H1 (cell line): ENCODE measurements around the gene ARHGAP21. TPM values are rescaled to one million over a fixed set of nuclear protein-coding genes. Genes with fewer than 3 reads are reported as not detected.

Source experiments
- CTCF ChIA-PET: fragments of 300-600 bp; sonication (Branson Sonifier 250); formaldehyde crosslinking; loops from one replicate; lab custom pipeline; 2021; ENCODE audit not compliant: partially characterized antibody; lab: Charles Lee
- POLR2A ChIA-PET: fragments of 300-600 bp; sonication (Branson Sonifier 250); formaldehyde crosslinking; loops from one replicate; lab custom pipeline; 2021; ENCODE audit warnings: inconsistent platforms; ENCODE audit not compliant: partially characterized antibody; lab: Charles Lee
- DNase-seq, 2 experiments: peaks; one replicate each; pipeline versions ENCODE4 v3.0.0 to v3.0.0-alpha.2; 2010 to 2022; ENCODE audit warnings: low spot score in 2 of 2, low read depth in 1 of 2, mixed read lengths in 1 of 2
- FAIRE-seq: peaks from 2 replicates; lab custom pipeline; 2011; peaks lifted over from hg19 to GRCh38; lab: Jason Lieb, UNC
- H2AFZ ChIP-seq: 2 replicates; pipeline ENCODE4 v1.8.1; 2012; ENCODE audit warnings: low read length, inconsistent platforms
- H2AK5ac ChIP-seq: 2 replicates; pipeline ENCODE4 v1.6.1; 2013; ENCODE audit warnings: low read depth, low read length
- H2BK120ac ChIP-seq: replicated peaks from 2 replicates; pipeline ENCODE3; 2013; ENCODE audit warnings: low read depth, low read length, inconsistent platforms
- H2BK12ac ChIP-seq: 2 replicates; pipeline ENCODE4 v1.6.1; 2013; ENCODE audit warnings: low read depth, low read length
- H2BK15ac ChIP-seq: 2 replicates; pipeline ENCODE4 v1.6.1; 2013; ENCODE audit warnings: low read length
- H2BK20ac ChIP-seq: 2 replicates; pipeline ENCODE4 v1.6.1; 2013; ENCODE audit warnings: low read length
- H2BK5ac ChIP-seq: 2 replicates; pipeline ENCODE4 v1.6.1; 2013; ENCODE audit warnings: low read depth, low read length
- H3K14ac ChIP-seq: 2 replicates; pipeline ENCODE4 v1.6.1; 2013; ENCODE audit warnings: inconsistent platforms; ENCODE audit not compliant: insufficient read length
- H3K18ac ChIP-seq: 2 replicates; pipeline ENCODE4 v1.6.1; 2013; ENCODE audit warnings: low read length; ENCODE audit errors: extremely low read depth
- H3K23ac ChIP-seq: 2 replicates; pipeline ENCODE4 v1.6.1; 2013; ENCODE audit warnings: inconsistent platforms; ENCODE audit not compliant: insufficient read length
- H3K23me2 ChIP-seq: 2 replicates; pipeline ENCODE4 v1.6.1; 2013; ENCODE audit warnings: low read depth, low read length
- H3K27ac ChIP-seq: 2 replicates; pipeline ENCODE4 v1.6.1; 2011; ENCODE audit warnings: low read depth, low read length, inconsistent platforms
- H3K27me3 ChIP-seq, 4 experiments: replicated peaks in 1 of 4; 1 replicate in 1 of 4; 2 replicates in 3 of 4; pipeline versions ENCODE4 v1.6.1 to v1.8.1; 2011 to 2013; ENCODE audit warnings: low read length in 3 of 4, mild to moderate bottlenecking in 3 of 4, inconsistent platforms in 2 of 4, mixed read lengths in 2 of 4, moderate library complexity in 1 of 4; ENCODE audit not compliant: control insufficient read depth in 3 of 4, insufficient read depth in 3 of 4; ENCODE audit errors: extremely low read depth in 1 of 4
- H3K36me3 ChIP-seq, 4 experiments: 2 replicates each; pipeline versions ENCODE4 v1.6.1 to v1.8.1; 2011 to 2013; ENCODE audit warnings: mild to moderate bottlenecking in 4 of 4, low read length in 3 of 4, moderate library complexity in 2 of 4, control low read depth in 1 of 4, inconsistent platforms in 1 of 4; ENCODE audit not compliant: insufficient read depth in 4 of 4, control insufficient read depth in 2 of 4
- H3K4ac ChIP-seq: replicated peaks from 2 replicates; pipeline ENCODE3; 2013; ENCODE audit warnings: low read length, low read depth, mixed read lengths, inconsistent platforms; ENCODE audit not compliant: insufficient read length
- H3K4me1 ChIP-seq, 4 experiments: replicated peaks in 1 of 4; 1 replicate in 1 of 4; 2 replicates in 3 of 4; pipeline versions ENCODE4 v1.6.1 to v1.8.1; 2011 to 2013; ENCODE audit warnings: low read length in 3 of 4, inconsistent platforms in 2 of 4, mixed read lengths in 1 of 4; ENCODE audit not compliant: insufficient read depth in 4 of 4, control insufficient read depth in 3 of 4
- H3K4me2 ChIP-seq, 2 experiments: 2 replicates each; pipeline versions ENCODE4 v1.6.1 to v1.8.1; 2011 to 2013; ENCODE audit warnings: low read depth in 2 of 2, low read length in 2 of 2, control low read depth in 1 of 2, inconsistent platforms in 1 of 2, mild to moderate bottlenecking in 1 of 2; ENCODE audit not compliant: insufficient read depth in 1 of 2
- H3K4me3 ChIP-seq, 4 experiments: fragments of 200-600, 300-600 bp in 1 of 4; sonication (generic), shearing (Covaris generic), sonication (Bioruptor Twin) in 1 of 4; 2 replicates each; pipeline versions ENCODE4 v1.5.1 to v1.8.1; 2011 to 2016; ENCODE audit warnings: low read length in 4 of 4, low read depth in 3 of 4, control low read depth in 2 of 4, inconsistent platforms in 2 of 4, mild to moderate bottlenecking in 2 of 4, mixed read lengths in 1 of 4, moderate library complexity in 1 of 4; ENCODE audit not compliant: insufficient read depth in 2 of 4; ENCODE audit errors: extremely low read depth in 1 of 4
- H3K56ac ChIP-seq: replicated peaks from 2 replicates; pipeline ENCODE3; 2013; ENCODE audit warnings: low read depth, mild to moderate bottlenecking, mixed read lengths, low read length, inconsistent platforms; ENCODE audit not compliant: insufficient read length
- H3K79me1 ChIP-seq: 2 replicates; pipeline ENCODE4 v1.6.1; 2013; ENCODE audit warnings: low read depth, low read length, control low read depth
- H3K79me2 ChIP-seq, 2 experiments: 2 replicates each; pipeline versions ENCODE4 v1.6.1 to v1.8.1; 2012 to 2013; ENCODE audit warnings: low read length in 2 of 2, mild to moderate bottlenecking in 2 of 2, inconsistent platforms in 1 of 2; ENCODE audit not compliant: insufficient read depth in 2 of 2, control insufficient read depth in 1 of 2
- H3K9ac ChIP-seq, 4 experiments: replicated peaks in 1 of 4; 1 replicate in 1 of 4; 2 replicates in 3 of 4; pipeline versions ENCODE4 v1.6.1 to v1.8.1; 2011 to 2013; ENCODE audit warnings: low read depth in 3 of 4, low read length in 3 of 4, control low read depth in 2 of 4, mild to moderate bottlenecking in 2 of 4, moderate library complexity in 2 of 4, inconsistent platforms in 1 of 4; ENCODE audit errors: extremely low read depth in 1 of 4
- H3K9me3 ChIP-seq, 2 experiments: 2 replicates each; pipeline versions ENCODE4 v1.6.1 to v1.8.1; 2012 to 2013; ENCODE audit warnings: mild to moderate bottlenecking in 2 of 2, moderate library complexity in 2 of 2, control low read depth in 1 of 2, inconsistent platforms in 1 of 2, low read depth in 1 of 2, low read length in 1 of 2, mixed read lengths in 1 of 2; ENCODE audit not compliant: insufficient read depth in 2 of 2
- H4K20me1 ChIP-seq, 2 experiments: replicated peaks in 1 of 2; 2 replicates each; pipeline versions ENCODE3 to v1.8.1; 2011 to 2013; ENCODE audit warnings: inconsistent platforms in 2 of 2, low read length in 2 of 2, mild to moderate bottlenecking in 1 of 2; ENCODE audit not compliant: insufficient read depth in 2 of 2, control insufficient read depth in 1 of 2
- H4K5ac ChIP-seq: 2 replicates; pipeline ENCODE4 v1.6.1; 2013; ENCODE audit warnings: low read length, low read depth, mixed read lengths, inconsistent platforms; ENCODE audit not compliant: insufficient read length
- H4K8ac ChIP-seq: 2 replicates; pipeline ENCODE4 v1.8.0; 2013; ENCODE audit warnings: mild to moderate bottlenecking, moderate library complexity, low read length, inconsistent platforms; ENCODE audit not compliant: insufficient read depth; ENCODE audit errors: extremely low read depth
- H4K91ac ChIP-seq: replicated peaks from 2 replicates; pipeline ENCODE3; 2013; ENCODE audit warnings: low read length, mixed read lengths, inconsistent platforms; ENCODE audit not compliant: insufficient read length
- CBX5 ChIP-seq: fragments of 300-800, 300-1000 bp; sonication (generic); IDR thresholded peaks from 2 replicates; pipeline ENCODE4 v1.7.1; 2016; ENCODE audit warnings: antibody characterized with exemption, low read length, low read depth
- CHD2 ChIP-seq: IDR thresholded peaks from 2 replicates; pipeline ENCODE4 v1.6.1; 2012; ENCODE audit warnings: low read length, improper control_type of control experiment
- E2F6 ChIP-seq: IDR thresholded peaks from 2 replicates; pipeline ENCODE4 v1.6.1; 2012; ENCODE audit warnings: inconsistent platforms
- JUND ChIP-seq: IDR thresholded peaks from 2 replicates; pipeline ENCODE4 v1.6.1; 2011; ENCODE audit warnings: mild to moderate bottlenecking, improper control_type of control experiment, low read length
- KDM5A ChIP-seq: fragments of 200-600 bp; IDR thresholded peaks from 2 replicates; pipeline ENCODE4 v1.7.1; 2012; ENCODE audit warnings: mild to moderate bottlenecking, low read length, inconsistent platforms, mixed read lengths
- NANOG ChIP-seq: IDR thresholded peaks from 2 replicates; pipeline ENCODE4 v1.6.1; 2011; ENCODE audit warnings: low read length, low read depth, mild to moderate bottlenecking, inconsistent platforms; ENCODE audit not compliant: insufficient read depth, poor library complexity, severe bottlenecking
- POLR2AphosphoS5 ChIP-seq: IDR thresholded peaks from 2 replicates; pipeline ENCODE4 v1.6.1; 2011; ENCODE audit warnings: low read depth, low read length
- RAD21 ChIP-seq, 2 experiments: IDR thresholded peaks in 1 of 2; conservative IDR thresholded peaks in 1 of 2; 2 replicates each; pipeline ENCODE4 v1.6.1; 2011; ENCODE audit warnings: low read depth in 2 of 2, low read length in 2 of 2, improper control_type of control experiment in 1 of 2, inconsistent platforms in 1 of 2, mild to moderate bottlenecking in 1 of 2, moderate library complexity in 1 of 2
- RBBP5 ChIP-seq: IDR thresholded peaks from 2 replicates; pipeline ENCODE4 v1.7.1; 2012; ENCODE audit warnings: low read depth, mild to moderate bottlenecking, inconsistent platforms, low read length, moderate library complexity, borderline replicate concordance
- RFX5 ChIP-seq: IDR thresholded peaks from 2 replicates; pipeline ENCODE4 v1.6.1; 2011; ENCODE audit warnings: low read depth, low read length, improper control_type of control experiment, borderline replicate concordance
- SP4 ChIP-seq: IDR thresholded peaks from 2 replicates; pipeline ENCODE4 v1.6.1; 2012; ENCODE audit warnings: low read length, inconsistent platforms
- SRF ChIP-seq: IDR thresholded peaks from 2 replicates; pipeline ENCODE4 v1.6.1; 2011; ENCODE audit warnings: mild to moderate bottlenecking, low read depth, low read length, moderate library complexity
- TAF1 ChIP-seq: IDR thresholded peaks from 2 replicates; pipeline ENCODE4 v1.6.1; 2011; ENCODE audit warnings: mild to moderate bottlenecking, low read depth, low read length
- TCF12 ChIP-seq: IDR thresholded peaks from 2 replicates; pipeline ENCODE4 v1.6.1; 2011; ENCODE audit warnings: low read depth, mild to moderate bottlenecking, low read length
- YY1 ChIP-seq: IDR thresholded peaks from 2 replicates; pipeline ENCODE4 v1.6.1; 2011; ENCODE audit warnings: low read depth, mild to moderate bottlenecking, low read length
- WGBS, 2 experiments: shearing (Covaris generic) in 1 of 2; methylation state at CpG; one replicate each; pipeline versions ENCODE4 v1.1.6 to v1.1.7; 2013 to 2015; ENCODE audit warnings: low lambda C conversion rate in 2 of 2, mixed read lengths in 2 of 2, inconsistent platforms in 1 of 2, low coverage in 1 of 2, missing lambda C conversion rate in 1 of 2; ENCODE audit not compliant: insufficient replicate concordance in 2 of 2, insufficient coverage in 1 of 2, insufficient read length in 1 of 2; ENCODE audit errors: extremely low coverage in 1 of 2, missing lambda C conversion rate in 1 of 2; 5-methylcytosine and 5-hydroxymethylcytosine counted together
- polyA plus RNA-seq, 7 experiments: library from polyadenylated mRNA; depleted of rRNA in 3 of 7; stranded (reverse) in 5 of 7; unstranded in 2 of 7; fragments of >200 nt in 5 of 7; fragments of 200-250 nt in 2 of 7; gene quantifications; 1 replicate in 5 of 7; 2 replicates in 1 of 7; 4 replicates in 1 of 7; pipeline versions ENCODE4 v1.2.1 to v1.2.3, GENCODE V29; 2011 to 2013; ENCODE audit warnings: missing spikeins in 2 of 7, mixed read lengths in 2 of 7
- total RNA-seq: library from RNA; stranded (reverse); fragmentation: NEBNext Ultra II Directional; extraction: Animal tissue kit (Norgen Biotek cat#: 25700); gene quantifications from 2 replicates; pipeline ENCODE4 v1.2.1, GENCODE V29; 2021

ARHGAP21 gene
- total and polyA plus RNA-seq, 2 of the 8 experiments (the other 6 are each of a cell fraction or from before 2014, with no cell fraction given): 14.4 to 35.3 TPM

GRCh38 chr10:24697080-24697479, 26.6 kb downstream of the ARHGAP21 start:
- H2BK120ac ChIP-seq: no peak overlapping the region
- 92% methylated on average over 2 of the region's 2 CpGs; no CpG with 5 or more reads in 1 of the 2 experiments for WGBS, 2 experiments
- no peak overlapping the region for H2AFZ ChIP-seq
- no peak overlapping the region for H2BK15ac ChIP-seq
- FAIRE-seq (no peak), DNase-seq (no peak)
- H3K4ac ChIP-seq: no peak overlapping the region
- H2BK20ac ChIP-seq: no peak overlapping the region
- no peaks in the 10 kb centered on the region for H3K9me3 ChIP-seq
- no peak overlapping the region for H3K56ac ChIP-seq
- H2BK5ac ChIP-seq: no peak overlapping the region
- ChIA-PET POLR2A (no interaction called here), CTCF (interaction anchor here (0.8 to 1.3 kb wide), 2 partner anchors 9 to 54 kb away, joined by 5 read pairs; no protein-coding TSS in a partner anchor)
- H3K27me3 ChIP-seq: no peaks in the 10 kb centered on the region
- H2BK12ac ChIP-seq: no peak overlapping the region
- peaks cover 2% of the 10 kb centered on the region for H3K79me1 ChIP-seq
- no peak overlapping the region for H4K91ac ChIP-seq
- peaks cover 0 to 3% (median 0%) of the 10 kb centered on the region in 4 experiments; a peak in 2 of 7 replicates for H3K4me1 ChIP-seq
- H3K23me2 ChIP-seq: no peaks in the 10 kb centered on the region
- H2AK5ac ChIP-seq: no peak overlapping the region
- H4K20me1 ChIP-seq: peaks cover 4 to 6% of the 10 kb centered on the region in 2 experiments
- H3K18ac ChIP-seq: no peak overlapping the region
- H3K27ac ChIP-seq: no peak overlapping the region
- no peak overlapping the region for H3K23ac ChIP-seq
- no peak overlapping the region for H3K14ac ChIP-seq
- H4K8ac ChIP-seq: peak overlapping the region; percentile 15; the same call in 1 of the 2 replicates
- H3K9ac ChIP-seq: no peak overlapping the region
- no peaks in the 10 kb centered on the region for H3K36me3 ChIP-seq
- H3K79me2 ChIP-seq: peaks cover 0 to 50% of the 10 kb centered on the region in 2 experiments; a peak in 2 of 4 replicates
- H4K5ac ChIP-seq: no peak overlapping the region
- H3K4me2 ChIP-seq: no peak overlapping the region
- no peak overlapping the region for H3K4me3 ChIP-seq
- TF ChIP-seq CHD2 (no peak), RAD21 (IDR thresholded peaks at IDR 0.05 in 1 of 2, conservative IDR thresholded peaks at IDR 0.05 in 1 of 2; ENCODE audit: low read depth in 2 of 2, low read length in 2 of 2) (no peak), SRF (no peak), JUND (no peak), RFX5 (no peak), POLR2AphosphoS5 (no peak), TCF12 (no peak), E2F6 (no peak), NANOG (no peak), RBBP5 (no peak), KDM5A (no peak), YY1 (no peak), SP4 (no peak), TAF1 (no peak), CBX5 (no peak)
